ENCODE results near the gene CREG1. TPM values are rescaled to one million over a fixed set of nuclear protein-coding genes. Genes with fewer than 3 reads are reported as not detected.
A peak's percentile ranks its signal among the peaks of the same experiment; 100 is the strongest.

The CREG1 gene
- total RNA-seq, 1 donor = 139 TPM

- Histone ChIP-seq H3K4me1 (ENCODE audit: insufficient read depth, low read length) (no peaks in the 10 kb centered on the region), H3K4me3 (ENCODE audit: low read length) (no peak overlapping the region), H3K27me3 (ENCODE audit: insufficient read depth, low read length) (no peaks in the 10 kb centered on the region), H3K9me3 (ENCODE audit: low read depth, low read length) (no peaks in the 10 kb centered on the region)
Observed at GRCh38 chr1:167528057-167528728, 25.4 kb downstream of the CREG1 start.

DNA sequence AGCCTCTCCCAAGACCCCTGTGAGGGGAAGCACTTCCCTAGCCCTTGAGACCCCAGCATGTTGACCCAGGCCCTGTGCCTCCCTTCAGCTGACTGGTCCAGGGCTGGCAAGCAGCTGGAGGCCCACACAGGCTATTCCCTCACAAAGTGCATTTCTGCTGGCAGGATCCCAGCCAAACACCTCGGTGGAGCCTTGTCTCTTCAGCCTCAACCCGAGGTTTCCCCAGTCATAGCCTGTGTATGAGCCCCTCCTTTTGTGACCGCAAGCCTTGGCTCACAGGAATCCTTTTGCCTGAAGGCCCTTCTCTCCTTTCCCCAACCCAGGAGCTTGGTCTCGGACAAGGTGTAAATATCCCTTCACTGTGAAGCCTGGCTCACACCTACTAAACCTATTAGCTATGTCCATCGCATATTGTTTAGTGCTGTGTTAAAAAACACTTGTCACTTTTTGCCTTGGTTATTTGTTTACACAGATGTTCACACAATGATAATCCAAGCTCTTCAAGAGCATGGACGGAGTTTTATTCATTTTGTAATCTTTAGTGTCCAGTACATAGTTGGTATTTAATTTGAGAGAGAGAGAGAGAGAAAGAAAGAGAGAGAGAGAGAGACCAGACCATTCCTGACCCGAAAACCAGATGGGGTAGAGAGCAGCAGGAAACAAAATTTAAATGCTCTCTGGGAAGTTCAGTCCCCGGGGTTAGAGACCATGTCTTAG lies 26.7 kb downstream of the CREG1 start:
- no peaks in the 10 kb centered on the region for H3K4me1 ChIP-seq (ENCODE audit: insufficient read depth, low read length)
- H3K9me3 ChIP-seq (ENCODE audit: low read depth, low read length) = no peaks in the 10 kb centered on the region
- no peaks in the 10 kb centered on the region for H3K27me3 ChIP-seq (ENCODE audit: insufficient read depth, low read length)
- no peak overlapping the region for H3K4me3 ChIP-seq (ENCODE audit: low read length)

DNA sequence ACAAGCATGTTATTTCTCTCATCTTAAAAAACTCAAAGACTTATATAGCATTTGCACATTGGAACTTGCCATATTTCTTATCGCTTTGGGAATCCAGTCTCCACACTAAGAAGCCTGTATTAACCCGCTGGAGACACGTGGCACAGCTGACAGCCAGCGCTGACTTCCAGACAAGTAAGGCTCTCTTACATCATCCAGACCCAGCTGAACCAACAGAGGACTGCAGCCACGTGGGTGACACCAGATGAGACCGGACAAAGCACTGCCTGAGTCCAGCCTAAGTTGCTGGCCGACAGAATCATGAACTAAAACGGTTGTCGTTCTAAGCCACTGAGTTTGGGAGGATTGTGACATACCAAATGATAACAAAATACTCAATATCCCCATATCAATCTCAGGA lies 28.9 kb downstream of the CREG1 start:
- Histone ChIP-seq H3K4me3 (ENCODE audit: low read length) (no peak overlapping the region), H3K27me3 (ENCODE audit: insufficient read depth, low read length) (no peaks in the 10 kb centered on the region), H3K4me1 (ENCODE audit: insufficient read depth, low read length) (peaks cover 2% of the 10 kb centered on the region)

DNA sequence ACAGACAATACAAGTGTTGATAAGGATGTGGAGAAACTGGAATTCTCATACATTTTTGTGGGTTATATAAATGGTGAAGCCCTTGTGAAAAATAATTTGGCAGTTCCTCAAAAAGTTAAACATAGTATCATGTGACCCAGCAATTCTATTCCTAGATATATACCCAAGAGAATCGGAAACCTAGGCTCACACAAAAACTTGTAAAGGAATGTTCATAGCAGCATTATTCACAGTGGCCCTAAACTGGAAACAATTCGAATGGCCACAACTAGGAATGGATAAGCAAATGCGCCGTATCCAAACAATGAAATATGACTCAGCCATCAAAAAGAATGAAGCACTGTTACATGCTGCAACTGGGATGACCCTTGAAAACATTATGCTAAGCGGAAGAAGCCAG lies 31.3 kb downstream of the CREG1 start:
- Histone ChIP-seq H3K9me3 (ENCODE audit: low read depth, low read length) (no peaks in the 10 kb centered on the region), H3K4me3 (ENCODE audit: low read length) (no peak overlapping the region), H3K4me1 (ENCODE audit: insufficient read depth, low read length) (peaks cover 7% of the 10 kb centered on the region)

More for the DNA sequence above, 28.9 kb downstream of the CREG1 start:
- no peaks in the 10 kb centered on the region for H3K9me3 ChIP-seq (ENCODE audit: low read depth, low read length)

GRCh38 chr1:167520711-167521206 lies 32.8 kb downstream of the CREG1 start:
- H3K27me3 ChIP-seq (ENCODE audit: insufficient read depth, low read length) = no peaks in the 10 kb centered on the region
- no peaks in the 10 kb centered on the region for H3K9me3 ChIP-seq (ENCODE audit: low read depth, low read length)
- H3K4me1 ChIP-seq (ENCODE audit: insufficient read depth, low read length) = peaks cover 7% of the 10 kb centered on the region
- no peak overlapping the region for H3K4me3 ChIP-seq (ENCODE audit: low read length)

More for the DNA sequence above, 31.3 kb downstream of the CREG1 start:
- H3K27me3 ChIP-seq (ENCODE audit: insufficient read depth, low read length) = no peaks in the 10 kb centered on the region

GRCh38 chr1:167518331-167518700 lies 35.2 kb downstream of the CREG1 start, which contains the start of gene CD247:
Gene CD247 (minus strand): TSS chr1:167518529. CDS start chr1:167518465, 64 bp downstream.
- Histone ChIP-seq H3K9me3 (ENCODE audit: low read depth, low read length) (no peaks in the 10 kb centered on the region), H3K27me3 (ENCODE audit: insufficient read depth, low read length) (no peaks in the 10 kb centered on the region), H3K4me1 (ENCODE audit: insufficient read depth, low read length) (peaks cover 7% of the 10 kb centered on the region), H3K4me3 (ENCODE audit: low read length) (peak within 1 kb of the TSS; percentile 64)

DNA sequence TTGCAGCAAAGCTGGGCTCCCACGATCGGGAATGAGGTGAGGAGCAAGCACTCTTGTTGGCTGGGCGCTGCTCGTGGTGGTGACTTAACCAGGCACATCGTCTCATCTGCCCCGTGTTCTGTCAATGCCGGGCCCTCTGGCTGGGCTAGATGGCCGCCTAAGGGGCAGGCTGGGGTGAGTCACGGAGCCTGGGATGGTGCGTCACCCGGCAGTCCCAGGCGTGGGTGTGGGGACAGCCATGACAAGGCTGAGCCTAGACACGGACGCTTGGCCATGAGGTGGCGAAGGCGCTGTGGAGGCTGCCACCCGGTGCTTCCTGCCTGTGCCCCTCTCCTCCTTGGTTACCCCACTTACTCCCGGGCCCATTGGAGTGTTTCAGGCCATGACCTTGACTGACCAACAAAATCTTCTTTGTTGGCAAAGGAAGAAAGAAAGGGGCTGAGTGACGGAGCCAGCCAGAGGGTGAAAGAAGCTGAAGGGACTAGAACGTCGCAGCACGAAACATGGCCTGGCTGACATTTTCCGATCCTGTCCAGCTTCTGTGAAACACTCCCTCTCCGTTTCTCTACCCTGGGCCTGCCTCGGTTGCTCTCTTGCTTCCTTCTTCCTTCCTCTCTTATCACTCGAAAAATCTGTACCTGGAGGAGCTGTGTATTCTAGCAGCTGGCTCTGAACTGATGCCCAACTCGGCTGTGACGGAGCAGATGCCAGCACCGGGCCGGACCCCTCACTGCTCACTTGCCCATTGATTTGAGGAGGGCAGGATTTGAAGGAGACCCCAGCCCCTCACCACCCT lies 35.8 kb downstream of the CREG1 start:
- peak overlapping the region; percentile 64 for H3K4me3 ChIP-seq (ENCODE audit: low read length)
- peaks cover 7% of the 10 kb centered on the region for H3K4me1 ChIP-seq (ENCODE audit: insufficient read depth, low read length)
- H3K9me3 ChIP-seq (ENCODE audit: low read depth, low read length) = no peaks in the 10 kb centered on the region
- no peaks in the 10 kb centered on the region for H3K27me3 ChIP-seq (ENCODE audit: insufficient read depth, low read length)

DNA sequence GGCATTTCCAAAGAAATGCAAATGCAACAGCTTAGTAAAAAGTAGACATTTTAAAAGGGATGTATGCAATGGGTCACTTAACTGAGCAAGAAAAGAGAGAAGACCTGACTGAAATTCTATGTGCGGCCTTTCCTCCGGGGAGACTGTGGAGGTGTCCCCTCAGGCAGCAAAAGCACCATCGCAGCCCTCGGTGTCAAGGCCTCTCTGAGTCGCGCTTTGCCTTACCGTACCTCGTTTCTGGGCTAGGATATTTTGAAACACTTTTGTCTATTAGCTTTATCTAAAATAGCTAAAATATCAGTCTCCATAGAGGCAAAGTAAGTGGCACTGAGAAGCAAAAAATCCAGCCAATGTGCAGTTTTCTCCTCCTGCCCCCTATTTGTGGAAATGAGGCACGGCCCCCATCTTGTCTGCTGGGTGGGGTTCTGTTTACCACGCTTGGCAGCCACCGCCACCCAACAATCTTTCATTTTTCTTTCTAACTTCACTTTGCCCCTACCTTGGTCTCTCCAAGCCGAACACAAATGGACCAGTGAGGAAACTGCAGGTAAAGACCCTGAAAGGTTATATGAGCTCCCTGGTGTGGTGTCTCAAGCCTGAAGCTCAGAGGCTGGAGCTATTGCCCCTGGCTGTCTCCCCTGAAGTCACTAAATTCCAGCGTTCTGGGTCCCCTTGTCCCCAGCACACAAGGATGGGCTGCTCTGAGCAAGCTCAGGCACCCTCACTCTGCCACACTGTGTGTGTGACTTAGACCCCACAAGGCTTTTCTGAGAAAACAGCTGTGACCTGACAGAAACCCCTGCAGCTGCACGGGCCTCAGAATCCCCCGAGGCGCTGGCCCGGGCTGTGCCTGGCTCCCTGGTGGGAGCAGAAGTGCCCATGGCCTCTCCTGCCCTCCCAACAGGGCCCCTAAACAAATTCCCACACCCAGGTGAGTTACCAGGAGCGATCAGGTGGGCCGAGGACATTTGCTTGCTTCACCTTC lies 36.9 kb downstream of the CREG1 start:
- H3K4me3 ChIP-seq (ENCODE audit: low read length) = peak overlapping the region; percentile 64
- peaks cover 11% of the 10 kb centered on the region for H3K4me1 ChIP-seq (ENCODE audit: insufficient read depth, low read length)
- no peaks in the 10 kb centered on the region for H3K27me3 ChIP-seq (ENCODE audit: insufficient read depth, low read length)
- no peaks in the 10 kb centered on the region for H3K9me3 ChIP-seq (ENCODE audit: low read depth, low read length)

DNA sequence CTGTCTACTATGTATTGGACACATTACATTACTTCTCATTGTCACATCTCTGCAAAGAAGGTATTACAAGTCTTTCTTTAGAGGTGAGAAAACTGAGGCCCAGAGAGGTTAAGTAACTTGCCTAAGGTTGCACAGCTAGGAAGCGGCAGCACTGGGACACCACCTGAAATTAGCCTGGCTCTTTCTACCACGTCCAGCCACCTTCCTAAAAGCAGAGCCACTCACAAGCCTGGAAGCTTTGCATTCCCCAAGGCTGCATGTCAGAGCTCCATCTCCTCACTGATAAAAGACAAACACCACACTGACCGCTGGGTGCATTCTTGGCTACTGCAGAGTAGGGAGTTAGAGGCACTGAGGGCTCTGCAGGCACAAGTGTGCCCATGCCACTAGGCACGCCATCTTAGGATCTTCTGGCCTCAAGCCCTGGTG lies 37.7 kb downstream of the CREG1 start:
- Histone ChIP-seq H3K9me3 (ENCODE audit: low read depth, low read length) (no peaks in the 10 kb centered on the region), H3K4me1 (ENCODE audit: insufficient read depth, low read length) (peaks cover 18% of the 10 kb centered on the region), H3K4me3 (ENCODE audit: low read length) (peak overlapping the region; percentile 64), H3K27me3 (ENCODE audit: insufficient read depth, low read length) (no peaks in the 10 kb centered on the region)

- Histone ChIP-seq H3K4me1 (ENCODE audit: insufficient read depth, low read length) (peaks cover 22% of the 10 kb centered on the region), H3K9me3 (ENCODE audit: low read depth, low read length) (no peaks in the 10 kb centered on the region), H3K27me3 (ENCODE audit: insufficient read depth, low read length) (no peaks in the 10 kb centered on the region), H3K4me3 (ENCODE audit: low read length) (peak overlapping the region; percentile 64)
Observed at GRCh38 chr1:167515461-167515860, 38.1 kb downstream of the CREG1 start.

GRCh38 chr1:167514288-167514687 lies 39.3 kb downstream of the CREG1 start:
- Histone ChIP-seq H3K27me3 (ENCODE audit: insufficient read depth, low read length) (no peaks in the 10 kb centered on the region), H3K4me3 (ENCODE audit: low read length) (peak overlapping the region; percentile 64), H3K9me3 (ENCODE audit: low read depth, low read length) (no peaks in the 10 kb centered on the region), H3K4me1 (ENCODE audit: insufficient read depth, low read length) (peaks cover 29% of the 10 kb centered on the region)

GRCh38 chr1:167512046-167512654 lies 41.4 kb downstream of the CREG1 start:
- H3K27me3 ChIP-seq (ENCODE audit: insufficient read depth, low read length) = no peaks in the 10 kb centered on the region
- peaks cover 37% of the 10 kb centered on the region for H3K4me1 ChIP-seq (ENCODE audit: insufficient read depth, low read length)
- H3K4me3 ChIP-seq (ENCODE audit: low read length) = peak overlapping the region; percentile 13
- no peaks in the 10 kb centered on the region for H3K9me3 ChIP-seq (ENCODE audit: low read depth, low read length)

DNA sequence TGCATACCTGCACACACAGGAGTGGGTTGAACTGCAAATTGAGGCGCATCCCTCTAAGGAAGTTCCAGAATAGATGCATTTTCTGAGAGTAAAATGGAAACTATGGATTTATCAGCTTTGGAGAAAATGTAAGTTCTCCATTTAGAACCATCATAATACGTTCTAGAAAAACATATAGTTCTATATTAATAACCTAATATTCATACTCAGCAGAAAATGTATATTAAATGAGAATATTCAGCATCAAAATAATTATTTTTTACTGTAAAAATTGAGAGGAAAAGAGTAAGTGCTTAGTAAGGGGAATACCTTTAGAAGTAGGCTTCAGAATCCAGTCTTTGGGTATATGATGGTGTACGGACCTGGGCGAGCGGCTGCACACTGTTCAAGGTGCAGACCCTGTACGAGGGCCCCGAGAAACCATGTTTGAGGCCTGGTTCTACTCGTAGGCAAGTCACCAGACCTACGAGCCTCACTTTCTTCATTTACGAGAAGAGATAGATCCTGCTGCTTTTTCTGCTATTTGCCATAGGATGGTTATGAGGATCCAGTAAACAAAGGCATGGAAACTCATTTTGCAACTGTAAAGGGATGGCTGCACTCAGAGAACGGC lies 42.1 kb downstream of the CREG1 start:
- Histone ChIP-seq H3K4me1 (ENCODE audit: insufficient read depth, low read length) (peaks cover 42% of the 10 kb centered on the region), H3K9me3 (ENCODE audit: low read depth, low read length) (no peaks in the 10 kb centered on the region), H3K27me3 (ENCODE audit: insufficient read depth, low read length) (no peaks in the 10 kb centered on the region), H3K4me3 (ENCODE audit: low read length) (peak overlapping the region; percentile 13)

All from mononuclear cell (primary cell).